Measurements from ENCODE around the gene NAA50. TPM values are rescaled to one million over a fixed set of nuclear protein-coding genes. Genes with fewer than 3 reads are reported as not detected.

NAA50 gene
- total and polyA plus RNA-seq, 2 of the 13 experiments (the other 11 are each of a cell fraction or from before 2014, with no cell fraction given), result 30.2 to 233 TPM

DNA sequence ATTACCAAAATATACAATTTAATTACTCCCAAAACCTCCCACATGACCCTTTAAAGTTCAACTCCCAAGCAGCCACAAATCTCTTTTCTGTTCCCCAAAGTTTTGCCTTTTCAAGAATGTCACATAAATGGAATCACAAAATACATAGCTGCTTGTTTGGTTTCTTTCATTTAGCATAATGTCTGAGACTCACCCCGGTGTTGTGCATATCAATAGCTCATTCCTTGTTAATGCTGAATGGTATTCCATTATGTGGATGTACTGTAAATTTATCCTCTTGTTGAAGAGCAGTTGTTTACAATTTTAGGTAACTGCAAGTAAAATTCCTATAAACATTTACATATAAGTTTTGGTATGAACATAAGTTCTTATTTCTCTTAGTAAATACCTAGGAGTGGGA lies 15.5 kb downstream of the NAA50 start:
- Histone ChIP-seq H3K4me3 (replicated peaks in 1 of 3; ENCODE audit: insufficient read depth in 1 of 3, low read depth in 2 of 3, low read length in 3 of 3) (no peak overlapping the region), H4K20me1 (ENCODE audit: insufficient read depth, low read length) (peaks cover 20% of the 10 kb centered on the region), H3K4me1 (ENCODE audit: insufficient read depth, low read length) (peaks cover 4% of the 10 kb centered on the region), H3K79me2 (ENCODE audit: insufficient read depth, low read length) (peaks cover 97% of the 10 kb centered on the region), H3K27ac (ENCODE audit: extremely low read length, insufficient read depth, low read length) (no peak overlapping the region), H3K4me2 (ENCODE audit: low read depth, low read length) (no peak overlapping the region), H2AFZ (ENCODE audit: low read length) (no peak overlapping the region), H3K9ac (ENCODE audit: insufficient read depth, low read depth, low read length) (no peak overlapping the region), H3K36me3 (replicated peaks in 1 of 2; ENCODE audit: control insufficient read depth in 1 of 2, insufficient read depth in 2 of 2, low read length in 2 of 2) (peaks cover 2 to 7% of the 10 kb centered on the region in 2 experiments; a peak in 3 of 5 replicates), H3K9me3 (ENCODE audit: low read length) (no peaks in the 10 kb centered on the region), H3K27me3 (ENCODE audit: control insufficient read depth in 1 of 2, insufficient read depth in 2 of 2, low read length in 2 of 2) (no peaks in the 10 kb centered on the region)
- ATAC-seq (no peak), DNase-seq (ENCODE audit: low spot score) (no peak), FAIRE-seq (no peak)
- POLR2A ChIA-PET, result no interaction called here
- no TSS peak for BruUV-seq (replicated peaks)
- 100% methylated on average over 1 of the region's 1 CpG for WGBS (ENCODE audit: low lambda C conversion rate)
- in situ Hi-C loops (cut with HindIII; ENCODE audit: extremely low pct_ligation_motif_present, low pct_unique_long_range_greater_than_20kb) (no loop called here), intact Hi-C loops (cut with micrococcal nuclease; ENCODE audit: unreplicated experiment) (no loop called here)
- CTCF ChIA-PET (ENCODE audit: low intra/inter-chr PET ratio, low total read pairs), result no interaction called here
- TF ChIP-seq NCOR1 (IDR thresholded peaks at IDR 0.05; ENCODE audit: borderline replicate concordance, low read length) (no peak), HES4 (CRISPR knock-in tag; IDR thresholded peaks at IDR 0.05; ENCODE audit: borderline replicate concordance) (no peak), ZMYM4 (CRISPR knock-in tag; IDR thresholded peaks at IDR 0.05) (no peak), ZBTB8A (CRISPR knock-in tag; IDR thresholded peaks at IDR 0.05; ENCODE audit: borderline replicate concordance, low read depth) (no peak), EP300 (IDR thresholded peaks at IDR 0.05; ENCODE audit: low read depth in 2 of 2, low read length in 2 of 2) (no peak), EP300 (CRISPR knock-in tag; IDR thresholded peaks at IDR 0.05; ENCODE audit: borderline replicate concordance) (no peak), ZNF775 (CRISPR knock-in tag; IDR thresholded peaks at IDR 0.05; ENCODE audit: borderline replicate concordance) (no peak), NFIC (IDR thresholded peaks at IDR 0.05; ENCODE audit: low read length) (no peak)
- TF ChIP-seq, protein P1, sequence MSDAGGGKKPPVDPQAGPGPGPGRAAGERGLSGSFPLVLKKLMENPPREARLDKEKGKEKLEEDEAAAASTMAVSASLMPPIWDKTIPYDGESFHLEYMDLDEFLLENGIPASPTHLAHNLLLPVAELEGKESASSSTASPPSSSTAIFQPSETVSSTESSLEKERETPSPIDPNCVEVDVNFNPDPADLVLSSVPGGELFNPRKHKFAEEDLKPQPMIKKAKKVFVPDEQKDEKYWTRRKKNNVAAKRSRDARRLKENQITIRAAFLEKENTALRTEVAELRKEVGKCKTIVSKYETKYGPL (CRISPR knock-in tag; IDR thresholded peaks at IDR 0.05), result no peak
- TF ChIP-seq, protein P2, sequence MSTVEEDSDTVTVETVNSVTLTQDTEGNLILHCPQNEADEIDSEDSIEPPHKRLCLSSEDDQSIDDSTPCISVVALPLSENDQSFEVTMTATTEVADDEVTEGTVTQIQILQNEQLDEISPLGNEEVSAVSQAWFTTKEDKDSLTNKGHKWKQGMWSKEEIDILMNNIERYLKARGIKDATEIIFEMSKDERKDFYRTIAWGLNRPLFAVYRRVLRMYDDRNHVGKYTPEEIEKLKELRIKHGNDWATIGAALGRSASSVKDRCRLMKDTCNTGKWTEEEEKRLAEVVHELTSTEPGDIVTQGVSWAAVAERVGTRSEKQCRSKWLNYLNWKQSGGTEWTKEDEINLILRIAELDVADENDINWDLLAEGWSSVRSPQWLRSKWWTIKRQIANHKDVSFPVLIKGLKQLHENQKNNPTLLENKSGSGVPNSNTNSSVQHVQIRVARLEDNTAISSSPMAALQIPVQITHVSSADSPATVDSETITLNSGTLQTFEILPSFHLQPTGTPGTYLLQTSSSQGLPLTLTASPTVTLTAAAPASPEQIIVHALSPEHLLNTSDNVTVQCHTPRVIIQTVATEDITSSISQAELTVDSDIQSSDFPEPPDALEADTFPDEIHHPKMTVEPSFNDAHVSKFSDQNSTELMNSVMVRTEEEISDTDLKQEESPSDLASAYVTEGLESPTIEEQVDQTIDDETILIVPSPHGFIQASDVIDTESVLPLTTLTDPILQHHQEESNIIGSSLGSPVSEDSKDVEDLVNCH (CRISPR knock-in tag; IDR thresholded peaks at IDR 0.05), result no peak
- TF ChIP-seq, protein P3, sequence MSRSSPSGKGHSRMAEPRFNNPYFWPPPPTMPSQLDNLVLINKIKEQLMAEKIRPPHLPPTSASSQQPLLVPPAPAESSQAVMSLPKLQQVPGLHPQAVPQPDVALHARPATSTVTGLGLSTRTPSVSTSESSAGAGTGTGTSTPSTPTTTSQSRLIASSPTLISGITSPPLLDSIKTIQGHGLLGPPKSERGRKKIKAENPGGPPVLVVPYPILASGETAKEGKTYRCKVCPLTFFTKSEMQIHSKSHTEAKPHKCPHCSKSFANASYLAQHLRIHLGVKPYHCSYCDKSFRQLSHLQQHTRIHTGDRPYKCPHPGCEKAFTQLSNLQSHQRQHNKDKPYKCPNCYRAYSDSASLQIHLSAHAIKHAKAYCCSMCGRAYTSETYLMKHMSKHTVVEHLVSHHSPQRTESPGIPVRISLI (CRISPR knock-in tag; IDR thresholded peaks at IDR 0.05; ENCODE audit: borderline replicate concordance), result no peak
- TF ChIP-seq, protein P4, sequence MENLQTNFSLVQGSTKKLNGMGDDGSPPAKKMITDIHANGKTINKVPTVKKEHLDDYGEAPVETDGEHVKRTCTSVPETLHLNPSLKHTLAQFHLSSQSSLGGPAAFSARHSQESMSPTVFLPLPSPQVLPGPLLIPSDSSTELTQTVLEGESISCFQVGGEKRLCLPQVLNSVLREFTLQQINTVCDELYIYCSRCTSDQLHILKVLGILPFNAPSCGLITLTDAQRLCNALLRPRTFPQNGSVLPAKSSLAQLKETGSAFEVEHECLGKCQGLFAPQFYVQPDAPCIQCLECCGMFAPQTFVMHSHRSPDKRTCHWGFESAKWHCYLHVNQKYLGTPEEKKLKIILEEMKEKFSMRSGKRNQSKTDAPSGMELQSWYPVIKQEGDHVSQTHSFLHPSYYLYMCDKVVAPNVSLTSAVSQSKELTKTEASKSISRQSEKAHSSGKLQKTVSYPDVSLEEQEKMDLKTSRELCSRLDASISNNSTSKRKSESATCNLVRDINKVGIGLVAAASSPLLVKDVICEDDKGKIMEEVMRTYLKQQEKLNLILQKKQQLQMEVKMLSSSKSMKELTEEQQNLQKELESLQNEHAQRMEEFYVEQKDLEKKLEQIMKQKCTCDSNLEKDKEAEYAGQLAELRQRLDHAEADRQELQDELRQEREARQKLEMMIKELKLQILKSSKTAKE (CRISPR knock-in tag; IDR thresholded peaks at IDR 0.05; ENCODE audit: borderline replicate concordance), result no peak
- TF ChIP-seq, protein P5, sequence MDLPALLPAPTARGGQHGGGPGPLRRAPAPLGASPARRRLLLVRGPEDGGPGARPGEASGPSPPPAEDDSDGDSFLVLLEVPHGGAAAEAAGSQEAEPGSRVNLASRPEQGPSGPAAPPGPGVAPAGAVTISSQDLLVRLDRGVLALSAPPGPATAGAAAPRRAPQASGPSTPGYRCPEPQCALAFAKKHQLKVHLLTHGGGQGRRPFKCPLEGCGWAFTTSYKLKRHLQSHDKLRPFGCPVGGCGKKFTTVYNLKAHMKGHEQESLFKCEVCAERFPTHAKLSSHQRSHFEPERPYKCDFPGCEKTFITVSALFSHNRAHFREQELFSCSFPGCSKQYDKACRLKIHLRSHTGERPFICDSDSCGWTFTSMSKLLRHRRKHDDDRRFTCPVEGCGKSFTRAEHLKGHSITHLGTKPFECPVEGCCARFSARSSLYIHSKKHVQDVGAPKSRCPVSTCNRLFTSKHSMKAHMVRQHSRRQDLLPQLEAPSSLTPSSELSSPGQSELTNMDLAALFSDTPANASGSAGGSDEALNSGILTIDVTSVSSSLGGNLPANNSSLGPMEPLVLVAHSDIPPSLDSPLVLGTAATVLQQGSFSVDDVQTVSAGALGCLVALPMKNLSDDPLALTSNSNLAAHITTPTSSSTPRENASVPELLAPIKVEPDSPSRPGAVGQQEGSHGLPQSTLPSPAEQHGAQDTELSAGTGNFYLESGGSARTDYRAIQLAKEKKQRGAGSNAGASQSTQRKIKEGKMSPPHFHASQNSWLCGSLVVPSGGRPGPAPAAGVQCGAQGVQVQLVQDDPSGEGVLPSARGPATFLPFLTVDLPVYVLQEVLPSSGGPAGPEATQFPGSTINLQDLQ (CRISPR knock-in tag; IDR thresholded peaks at IDR 0.05), result no peak
- TF ChIP-seq, protein P6, sequence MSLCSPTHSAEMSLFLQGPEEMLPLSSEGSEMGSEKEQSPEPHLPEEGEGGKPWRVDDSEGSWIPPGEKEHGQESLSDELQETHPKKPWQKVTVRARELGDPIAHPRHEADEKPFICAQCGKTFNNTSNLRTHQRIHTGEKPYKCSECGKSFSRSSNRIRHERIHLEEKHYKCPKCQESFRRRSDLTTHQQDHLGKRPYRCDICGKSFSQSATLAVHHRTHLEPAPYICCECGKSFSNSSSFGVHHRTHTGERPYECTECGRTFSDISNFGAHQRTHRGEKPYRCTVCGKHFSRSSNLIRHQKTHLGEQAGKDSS (CRISPR knock-in tag; IDR thresholded peaks at IDR 0.05; ENCODE audit: borderline replicate concordance, low read depth), result no peak

All from HepG2 (cell line).